ENCODE results near the gene PSMD11. TPM values are rescaled to one million over a fixed set of nuclear protein-coding genes. Genes with fewer than 3 reads are reported as not detected.
A peak's percentile ranks its signal among the peaks of the same experiment; 100 is the strongest.

PSMD11 gene
- polyA plus RNA-seq, 1 experiment = 71.6 TPM

GRCh38 chr17:32494621-32495358, 50.5 kb downstream of the PSMD11 start:
- DNase-seq (ENCODE audit: low read depth) = no peak
- Histone ChIP-seq H3K27me3 (ENCODE audit: control insufficient read depth, insufficient read depth, low read length) (no peaks in the 10 kb centered on the region), H3K36me3 (ENCODE audit: control insufficient read depth, insufficient read depth, low read length) (no peaks in the 10 kb centered on the region), H3K4me3 (ENCODE audit: low read depth, low read length) (no peak overlapping the region)
- TF ChIP-seq, protein P1, sequence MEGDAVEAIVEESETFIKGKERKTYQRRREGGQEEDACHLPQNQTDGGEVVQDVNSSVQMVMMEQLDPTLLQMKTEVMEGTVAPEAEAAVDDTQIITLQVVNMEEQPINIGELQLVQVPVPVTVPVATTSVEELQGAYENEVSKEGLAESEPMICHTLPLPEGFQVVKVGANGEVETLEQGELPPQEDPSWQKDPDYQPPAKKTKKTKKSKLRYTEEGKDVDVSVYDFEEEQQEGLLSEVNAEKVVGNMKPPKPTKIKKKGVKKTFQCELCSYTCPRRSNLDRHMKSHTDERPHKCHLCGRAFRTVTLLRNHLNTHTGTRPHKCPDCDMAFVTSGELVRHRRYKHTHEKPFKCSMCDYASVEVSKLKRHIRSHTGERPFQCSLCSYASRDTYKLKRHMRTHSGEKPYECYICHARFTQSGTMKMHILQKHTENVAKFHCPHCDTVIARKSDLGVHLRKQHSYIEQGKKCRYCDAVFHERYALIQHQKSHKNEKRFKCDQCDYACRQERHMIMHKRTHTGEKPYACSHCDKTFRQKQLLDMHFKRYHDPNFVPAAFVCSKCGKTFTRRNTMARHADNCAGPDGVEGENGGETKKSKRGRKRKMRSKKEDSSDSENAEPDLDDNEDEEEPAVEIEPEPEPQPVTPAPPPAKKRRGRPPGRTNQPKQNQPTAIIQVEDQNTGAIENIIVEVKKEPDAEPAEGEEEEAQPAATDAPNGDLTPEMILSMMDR (IDR thresholded peaks at IDR 0.05; ENCODE audit: insufficient read depth, low read depth, low read length) = no peak
- CTCF ChIA-PET = interaction anchor here (1.0 kb wide), 1 partner anchor 33 kb away, joined by 3 read pairs; no protein-coding TSS in a partner anchor
- POLR2A ChIA-PET = no interaction called here

DNA sequence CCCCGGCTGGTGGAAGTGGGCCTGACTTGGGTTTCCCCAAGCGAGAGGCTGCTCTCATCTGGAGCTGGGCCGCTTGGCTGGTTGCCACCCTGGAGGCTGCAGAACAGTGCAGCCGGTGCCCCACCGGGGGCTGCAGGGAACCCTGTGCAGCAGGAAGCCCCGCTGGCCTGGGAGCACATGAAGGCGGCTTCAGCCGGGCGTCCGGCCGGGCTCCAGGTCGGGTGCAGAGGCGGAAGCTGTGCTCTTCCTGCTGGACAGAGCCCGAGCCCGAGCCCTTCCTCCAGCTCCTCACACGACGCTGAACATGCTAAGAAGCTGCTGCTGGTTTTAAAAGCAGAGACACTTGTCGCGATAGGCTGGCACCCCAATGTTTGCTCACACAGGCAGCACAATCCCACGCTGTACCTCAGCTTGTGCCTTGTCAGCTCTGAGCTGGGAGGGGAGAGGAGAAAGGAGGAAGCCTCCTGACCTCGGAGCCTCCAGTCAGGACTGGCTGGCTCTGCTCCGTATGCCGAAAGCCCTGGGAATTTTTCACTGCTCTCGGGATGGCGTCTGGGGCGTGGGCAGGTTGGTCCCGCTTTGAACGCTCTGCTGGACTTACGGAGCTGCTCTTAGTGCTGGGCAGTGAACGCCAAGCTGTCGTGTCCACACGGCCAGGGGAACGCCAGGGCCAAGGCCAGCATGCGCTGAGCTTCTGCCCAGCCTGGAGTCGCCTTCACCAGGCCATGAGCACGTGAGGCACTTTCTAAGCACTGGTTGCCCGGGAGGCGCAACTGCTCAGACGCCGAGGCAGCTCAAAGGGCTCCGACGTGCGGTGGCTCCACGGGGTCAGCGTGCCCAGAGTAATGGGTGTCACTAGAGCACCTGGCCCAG, 51.3 kb downstream of the PSMD11 start:
- TF ChIP-seq, protein P1 (IDR thresholded peaks at IDR 0.05; ENCODE audit: insufficient read depth, low read depth, low read length) = no peak
- no peak overlapping the region for H3K4me3 ChIP-seq (ENCODE audit: low read depth, low read length)
- ChIA-PET CTCF (interaction anchor here (1.0 to 1.1 kb wide), 2 partner anchors 34 to 382 kb away, joined by 3 read pairs; partner anchors contain the start of gene MYO1D), POLR2A (no interaction called here)
- DNase-seq (ENCODE audit: low read depth) = no peak
- H3K36me3 ChIP-seq (ENCODE audit: control insufficient read depth, insufficient read depth, low read length) = no peaks in the 10 kb centered on the region
- H3K27me3 ChIP-seq (ENCODE audit: control insufficient read depth, insufficient read depth, low read length) = no peaks in the 10 kb centered on the region

DNA sequence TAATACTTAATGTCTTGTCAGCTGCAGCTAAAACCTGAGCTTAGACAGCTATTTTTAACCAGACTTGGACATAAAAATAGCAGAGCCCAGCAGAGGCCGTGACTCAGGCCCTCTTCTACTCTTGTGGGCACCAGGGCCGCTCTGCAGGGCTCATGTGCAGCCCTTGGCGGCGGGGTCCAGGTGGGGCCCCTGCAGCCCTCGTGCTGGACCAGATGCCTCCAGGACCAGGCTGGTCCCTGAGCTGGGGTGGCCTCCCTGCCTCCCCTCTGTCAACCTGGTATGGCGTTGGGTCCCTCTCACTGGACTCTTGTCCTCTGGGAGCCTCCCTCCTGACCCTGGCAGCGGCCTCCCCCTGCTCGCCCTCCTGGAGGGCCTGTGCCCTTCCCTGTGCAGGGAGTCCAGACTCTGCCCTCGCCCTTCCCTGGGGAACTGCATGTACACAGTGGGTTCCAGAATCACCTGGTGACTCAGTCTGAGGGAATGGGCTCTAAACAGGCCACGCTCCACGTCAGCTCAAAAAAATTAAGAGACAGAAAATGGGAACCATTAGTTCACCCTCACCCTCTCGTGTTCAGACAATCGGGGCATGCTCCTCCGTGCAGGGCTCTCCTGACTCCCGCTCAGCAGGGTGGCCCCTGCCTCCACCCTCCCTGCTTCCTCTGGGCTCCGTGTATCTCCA, 52.2 kb downstream of the PSMD11 start:
- TF ChIP-seq, protein P1 (IDR thresholded peaks at IDR 0.05; ENCODE audit: insufficient read depth, low read depth, low read length) = no peak
- no peaks in the 10 kb centered on the region for H3K36me3 ChIP-seq (ENCODE audit: control insufficient read depth, insufficient read depth, low read length)
- no peak overlapping the region for H3K4me3 ChIP-seq (ENCODE audit: low read depth, low read length)
- POLR2A ChIA-PET = interaction anchor here (0.6 kb wide), 1 partner anchor 208 kb away, joined by 3 read pairs; no protein-coding TSS in a partner anchor
- no peaks in the 10 kb centered on the region for H3K27me3 ChIP-seq (ENCODE audit: control insufficient read depth, insufficient read depth, low read length)
- CTCF ChIA-PET = interaction anchor here (1.1 kb wide), 1 partner anchor 381 kb away, joined by 3 read pairs; the partner anchor contains the start of gene MYO1D
- DNase-seq (ENCODE audit: low read depth) = no peak

DNA sequence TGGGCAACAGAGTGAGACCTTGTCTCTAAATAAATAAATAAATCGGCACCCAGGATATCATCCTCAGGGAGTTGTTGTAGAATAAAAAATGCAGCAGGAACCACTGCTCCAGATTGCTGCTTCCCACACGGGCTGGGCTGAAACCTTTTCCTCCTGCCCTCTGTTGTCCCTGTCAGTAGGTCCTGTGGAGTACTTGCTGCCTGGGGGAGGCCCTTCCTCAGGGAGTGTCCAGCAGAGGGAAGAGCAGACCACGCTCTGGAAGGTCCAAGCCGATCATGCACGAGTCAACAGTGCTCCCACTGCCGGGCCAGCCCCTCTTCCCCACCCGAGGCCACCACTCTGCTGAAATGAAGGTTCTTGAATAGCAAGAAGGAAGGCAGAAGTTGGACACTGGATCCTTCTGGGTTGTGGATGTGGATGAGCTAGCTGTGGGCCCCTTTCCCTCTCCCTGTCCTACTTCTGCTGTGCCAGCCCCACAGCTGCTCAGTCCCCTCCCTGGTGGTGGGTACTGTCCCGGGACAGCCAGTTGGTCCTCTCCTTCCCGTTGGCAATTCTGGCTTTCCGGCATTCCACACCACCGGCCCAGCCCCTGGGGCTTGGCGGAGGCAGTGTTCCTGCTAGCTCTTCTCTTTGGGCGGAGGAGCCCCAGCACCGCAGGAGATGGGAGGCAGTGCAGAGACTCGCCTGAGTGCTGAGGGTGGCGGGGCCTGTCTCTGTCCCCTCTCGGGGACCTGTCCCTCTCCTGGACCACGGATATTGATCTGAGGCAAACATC, 53.3 kb downstream of the PSMD11 start:
- H3K36me3 ChIP-seq (ENCODE audit: control insufficient read depth, insufficient read depth, low read length) = no peaks in the 10 kb centered on the region
- POLR2A ChIA-PET = no interaction called here
- no peaks in the 10 kb centered on the region for H3K27me3 ChIP-seq (ENCODE audit: control insufficient read depth, insufficient read depth, low read length)
- TF ChIP-seq, protein P1 (IDR thresholded peaks at IDR 0.05; ENCODE audit: insufficient read depth, low read depth, low read length) = peak; percentile 13; the same call in 1 of the 2 replicates
- CTCF ChIA-PET = interaction anchor here (0.7 to 1.2 kb wide), 2 partner anchors 10 to 43 kb away, joined by 3 to 4 read pairs; no protein-coding TSS in a partner anchor
- DNase-seq (ENCODE audit: low read depth) = no peak
- no peak overlapping the region for H3K4me3 ChIP-seq (ENCODE audit: low read depth, low read length)
